ENCODE measurements around the gene SOX1.

SOX1 gene

GRCh38 chr13:112069061-112069844, 2.3 kb downstream of the SOX1 start:
- no peak overlapping the region for H2AFZ ChIP-seq
- H3K9me3 ChIP-seq (ENCODE audit: control insufficient read depth, low read length) = no peaks in the 10 kb centered on the region
- H3K27ac ChIP-seq = no peak overlapping the region
- no peak for TF ChIP-seq CTCF (IDR thresholded peaks at IDR 0.05)
- H3K4me2 ChIP-seq (ENCODE audit: low read length) = no peak overlapping the region
- H3K36me3 ChIP-seq (ENCODE audit: control insufficient read depth, insufficient read depth, low read length) = no peaks in the 10 kb centered on the region
- H3K9ac ChIP-seq = no peak overlapping the region
- H3K4me1 ChIP-seq = no peaks in the 10 kb centered on the region
- peaks cover 28% of the 10 kb centered on the region for H3K27me3 ChIP-seq (ENCODE audit: control insufficient read depth, insufficient read depth, low read length)
- H3K79me2 ChIP-seq = no peaks in the 10 kb centered on the region
- no peak overlapping the region for H3K4me3 ChIP-seq (ENCODE audit: low read depth, low read length)

GRCh38 chr13:112069845-112070251, 2.9 kb downstream of the SOX1 start:
- Histone ChIP-seq H2AFZ (no peak overlapping the region), H3K36me3 (ENCODE audit: control insufficient read depth, insufficient read depth, low read length) (no peaks in the 10 kb centered on the region), H3K27me3 (ENCODE audit: control insufficient read depth, insufficient read depth, low read length) (peaks cover 25% of the 10 kb centered on the region), H3K27ac (no peak overlapping the region), H3K9ac (no peak overlapping the region), H3K9me3 (ENCODE audit: control insufficient read depth, low read length) (no peaks in the 10 kb centered on the region), H3K4me1 (no peaks in the 10 kb centered on the region), H3K4me3 (ENCODE audit: low read depth, low read length) (no peak overlapping the region), H3K4me2 (ENCODE audit: low read length) (no peak overlapping the region), H3K79me2 (no peaks in the 10 kb centered on the region)
- no peak for TF ChIP-seq CTCF (IDR thresholded peaks at IDR 0.05)

GRCh38 chr13:112071102-112071722, 4.3 kb downstream of the SOX1 start:
- Histone ChIP-seq H2AFZ (no peak overlapping the region), H3K4me3 (ENCODE audit: low read depth, low read length) (no peak overlapping the region), H3K36me3 (ENCODE audit: control insufficient read depth, insufficient read depth, low read length) (no peaks in the 10 kb centered on the region), H3K4me1 (no peaks in the 10 kb centered on the region), H3K79me2 (no peaks in the 10 kb centered on the region), H3K9ac (no peak overlapping the region), H3K27ac (no peak overlapping the region), H3K4me2 (ENCODE audit: low read length) (no peak overlapping the region), H3K27me3 (ENCODE audit: control insufficient read depth, insufficient read depth, low read length) (peaks cover 28% of the 10 kb centered on the region), H3K9me3 (ENCODE audit: control insufficient read depth, low read length) (no peaks in the 10 kb centered on the region)
- no peak for TF ChIP-seq CTCF (IDR thresholded peaks at IDR 0.05)

- Histone ChIP-seq H3K9ac (no peak overlapping the region), H3K79me2 (no peaks in the 10 kb centered on the region), H2AFZ (no peak overlapping the region), H3K36me3 (ENCODE audit: control insufficient read depth, insufficient read depth, low read length) (no peaks in the 10 kb centered on the region), H3K4me1 (no peaks in the 10 kb centered on the region), H3K9me3 (ENCODE audit: control insufficient read depth, low read length) (no peaks in the 10 kb centered on the region), H3K4me3 (ENCODE audit: low read depth, low read length) (no peak overlapping the region), H3K27me3 (ENCODE audit: control insufficient read depth, insufficient read depth, low read length) (peaks cover 28% of the 10 kb centered on the region), H3K4me2 (ENCODE audit: low read length) (no peak overlapping the region), H3K27ac (no peak overlapping the region)
- no peak for TF ChIP-seq CTCF (IDR thresholded peaks at IDR 0.05)
Observed at GRCh38 chr13:112071723-112072533, 5.0 kb downstream of the SOX1 start.

Data from parathyroid adenoma (tissue), 2 donors.